HepG2 (cell line): Measurements from ENCODE around the gene ADGRG1. TPM values are rescaled to one million over a fixed set of nuclear protein-coding genes. Genes with fewer than 3 reads are reported as not detected.

Experiments
- AHR ChIP-seq: IDR thresholded peaks from 2 replicates; pipeline ENCODE4 v1.6.1; 2018; ENCODE audit warnings: missing genetic modification reagents, missing compliant biosample characterization
- ATRX ChIP-seq: sonication (generic); formaldehyde crosslinking; IDR thresholded peaks from 2 replicates; pipeline ENCODE4 v1.4.0; 2020; ENCODE audit warnings: missing genetic modification reagents, borderline replicate concordance
- EHMT2 ChIP-seq: fragments of 200-600 bp; sonication (generic); IDR thresholded peaks from 2 replicates; pipeline ENCODE4 v1.7.0; 2017; ENCODE audit warnings: antibody characterized with exemption, low read depth, low read length, borderline replicate concordance
- ETV6 ChIP-seq: sonication (generic); formaldehyde crosslinking; conservative IDR thresholded peaks from 2 replicates; pipeline ENCODE4 v1.4.0; 2020; ENCODE audit warnings: missing genetic modification reagents
- HNF4G ChIP-seq, 2 experiments: sonication (generic) in 1 of 2; formaldehyde crosslinking in 1 of 2; IDR thresholded peaks; 2 replicates each; pipeline versions ENCODE4 v1.4.0 to v1.6.1; 2011 to 2020; ENCODE audit warnings: borderline replicate concordance in 2 of 2, low read depth in 2 of 2, mild to moderate bottlenecking in 2 of 2, low read length in 1 of 2, missing genetic modification reagents in 1 of 2, moderate library complexity in 1 of 2
- MTF2 ChIP-seq: sonication (generic); formaldehyde crosslinking; IDR thresholded peaks from 2 replicates; pipeline ENCODE4 v1.5.0; 2020; ENCODE audit warnings: missing genetic modification reagents, borderline replicate concordance
- MXI1 ChIP-seq: IDR thresholded peaks from 3 replicates; pipeline ENCODE4 v1.6.1; 2012; ENCODE audit warnings: low read depth, low read length, inconsistent platforms, borderline replicate concordance
- NONO ChIP-seq, 2 experiments: fragments of 450-650 bp in 1 of 2; sonication (generic) in 1 of 2; formaldehyde crosslinking in 1 of 2; IDR thresholded peaks in 1 of 2; conservative IDR thresholded peaks in 1 of 2; 2 replicates each; pipeline versions ENCODE4 v1.6.1 to v1.8.0; 2017 to 2022; ENCODE audit warnings: mild to moderate bottlenecking in 1 of 2, missing genetic modification reagents in 1 of 2, moderate library complexity in 1 of 2
- POLR2A ChIP-seq, 2 experiments: IDR thresholded peaks; 2 replicates each; pipeline ENCODE4 v1.6.1; 2011; ENCODE audit warnings: low read depth in 2 of 2, low read length in 2 of 2, mild to moderate bottlenecking in 1 of 2, moderate library complexity in 1 of 2; ENCODE audit not compliant: insufficient read depth in 1 of 2
- PTBP1 ChIP-seq: fragments of 200-400 bp; formaldehyde crosslinking; IDR thresholded peaks from 2 replicates; pipeline ENCODE4 v1.6.1; 2018; ENCODE audit warnings: low read length, low read depth; ENCODE audit not compliant: poor library complexity, severe bottlenecking
- ZBTB1 ChIP-seq: sonication (generic); formaldehyde crosslinking; IDR thresholded peaks from 2 replicates; pipeline ENCODE4 v1.4.0; 2020; ENCODE audit warnings: missing genetic modification reagents, borderline replicate concordance
- ZBTB7A ChIP-seq: sonication (generic); formaldehyde crosslinking; IDR thresholded peaks from 2 replicates; pipeline ENCODE4 v1.8.0; 2022; ENCODE audit warnings: mild to moderate bottlenecking, missing genetic modification reagents
- ZNF335 ChIP-seq: sonication (generic); formaldehyde crosslinking; IDR thresholded peaks from 2 replicates; pipeline ENCODE4 v1.4.0; 2020; ENCODE audit warnings: missing genetic modification reagents
- ZNF430 ChIP-seq: sonication (generic); formaldehyde crosslinking; IDR thresholded peaks from 2 replicates; pipeline ENCODE4 v1.9.0; 2021; ENCODE audit warnings: mild to moderate bottlenecking, missing genetic modification reagents
- ZNF678 ChIP-seq: sonication (generic); formaldehyde crosslinking; IDR thresholded peaks from 2 replicates; pipeline ENCODE4 v1.4.0; 2020; ENCODE audit warnings: mild to moderate bottlenecking, missing genetic modification reagents
- ZNF737 ChIP-seq: sonication (generic); formaldehyde crosslinking; IDR thresholded peaks from 2 replicates; pipeline ENCODE4 v1.5.0; 2020; ENCODE audit warnings: missing genetic modification reagents, mild to moderate bottlenecking, borderline replicate concordance
- ZNF776 ChIP-seq: sonication (generic); formaldehyde crosslinking; IDR thresholded peaks from 2 replicates; pipeline ENCODE4 v1.4.0; 2020; ENCODE audit warnings: mild to moderate bottlenecking, missing genetic modification reagents
- ZNF879 ChIP-seq: sonication (generic); formaldehyde crosslinking; IDR thresholded peaks from 2 replicates; pipeline ENCODE4 v1.8.1; 2023; ENCODE audit warnings: missing genetic modification reagents
- polyA plus RNA-seq, 8 experiments: library from polyadenylated mRNA; depleted of rRNA in 3 of 8; stranded (reverse) in 7 of 8; unstranded in 1 of 8; fragments of >200 nt; fragmentation: Illumina TruSeq in 4 of 8; extraction: Trizol in 4 of 8; gene quantifications; 2 replicates each; pipeline versions ENCODE4 v1.2.1 to v1.2.3, GENCODE V29; 2011 to 2016; ENCODE audit warnings: low read depth in 4 of 8, missing spikeins in 1 of 8, mixed read lengths in 1 of 8; ENCODE audit not compliant: insufficient read depth in 1 of 8
- total RNA-seq, 5 experiments: library from RNA; depleted of rRNA; stranded (reverse); fragments of >200 nt; fragmentation: Illumina TruSeq; extraction: Trizol; gene quantifications; 2 replicates each; pipeline ENCODE4 v1.2.3, GENCODE V29; 2016; ENCODE audit warnings: low read depth in 1 of 5
- TF ChIP-seq, protein P1 (sequence below): sonication (generic); formaldehyde crosslinking; conservative IDR thresholded peaks from 2 replicates; pipeline ENCODE4 v1.4.0; 2020; ENCODE audit warnings: missing genetic modification reagents
- TF ChIP-seq, protein P2 (sequence below): IDR thresholded peaks from 2 replicates; pipeline ENCODE4 v1.6.1; 2018; ENCODE audit warnings: missing genetic modification reagents
- TF ChIP-seq, protein P3 (sequence below): sonication (generic); formaldehyde crosslinking; IDR thresholded peaks from 2 replicates; pipeline ENCODE4 v1.4.0; 2020; ENCODE audit warnings: mild to moderate bottlenecking, missing genetic modification reagents
- TF ChIP-seq, protein P4 (sequence below): sonication (generic); formaldehyde crosslinking; IDR thresholded peaks from 2 replicates; pipeline ENCODE4 v1.4.0; 2020; ENCODE audit warnings: mild to moderate bottlenecking, low read depth, missing genetic modification reagents

Gene ADGRG1
- total and polyA plus RNA-seq, 2 of the 13 experiments (the other 11 are each of a cell fraction or from before 2014, with no cell fraction given), result 2.7 to 5.9 TPM

DNA sequence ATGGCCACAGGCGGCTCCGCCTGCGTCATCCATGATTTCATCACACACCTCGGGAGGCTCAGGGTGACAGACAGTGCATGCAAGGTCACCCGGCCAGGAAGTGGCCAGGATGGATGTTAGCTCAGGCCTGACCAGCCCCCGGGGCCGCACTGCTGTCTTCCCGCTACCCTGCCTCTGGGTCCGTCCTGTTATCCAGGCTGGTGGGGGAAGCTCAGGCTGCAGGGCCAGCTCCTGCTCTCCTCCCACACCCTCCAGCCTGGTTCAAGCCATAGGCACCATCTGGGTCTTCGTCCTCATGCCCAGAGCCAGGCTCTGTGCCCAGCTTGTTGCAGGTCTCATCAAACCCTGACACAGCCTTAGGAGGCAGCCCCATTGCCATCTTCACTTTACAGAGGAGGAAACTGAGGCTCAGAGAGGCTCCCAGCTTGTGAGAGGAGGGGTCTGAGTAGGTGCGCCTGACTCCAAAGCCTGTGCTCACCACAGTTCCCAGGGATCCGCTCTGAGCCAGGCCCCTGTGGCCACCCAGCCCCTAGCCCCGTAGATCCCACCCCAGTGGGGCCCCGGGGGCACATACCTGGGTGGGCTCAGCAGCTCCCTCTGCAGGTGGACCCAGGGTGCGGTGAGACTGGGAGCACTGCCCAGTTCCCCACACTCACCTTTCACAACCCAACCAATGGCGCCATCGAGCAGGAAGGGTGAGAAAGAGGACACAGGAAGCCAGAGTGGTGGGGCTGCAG is 39.3 kb downstream of the ADGRG1 start (continued):
- TF ChIP-seq, protein P1, sequence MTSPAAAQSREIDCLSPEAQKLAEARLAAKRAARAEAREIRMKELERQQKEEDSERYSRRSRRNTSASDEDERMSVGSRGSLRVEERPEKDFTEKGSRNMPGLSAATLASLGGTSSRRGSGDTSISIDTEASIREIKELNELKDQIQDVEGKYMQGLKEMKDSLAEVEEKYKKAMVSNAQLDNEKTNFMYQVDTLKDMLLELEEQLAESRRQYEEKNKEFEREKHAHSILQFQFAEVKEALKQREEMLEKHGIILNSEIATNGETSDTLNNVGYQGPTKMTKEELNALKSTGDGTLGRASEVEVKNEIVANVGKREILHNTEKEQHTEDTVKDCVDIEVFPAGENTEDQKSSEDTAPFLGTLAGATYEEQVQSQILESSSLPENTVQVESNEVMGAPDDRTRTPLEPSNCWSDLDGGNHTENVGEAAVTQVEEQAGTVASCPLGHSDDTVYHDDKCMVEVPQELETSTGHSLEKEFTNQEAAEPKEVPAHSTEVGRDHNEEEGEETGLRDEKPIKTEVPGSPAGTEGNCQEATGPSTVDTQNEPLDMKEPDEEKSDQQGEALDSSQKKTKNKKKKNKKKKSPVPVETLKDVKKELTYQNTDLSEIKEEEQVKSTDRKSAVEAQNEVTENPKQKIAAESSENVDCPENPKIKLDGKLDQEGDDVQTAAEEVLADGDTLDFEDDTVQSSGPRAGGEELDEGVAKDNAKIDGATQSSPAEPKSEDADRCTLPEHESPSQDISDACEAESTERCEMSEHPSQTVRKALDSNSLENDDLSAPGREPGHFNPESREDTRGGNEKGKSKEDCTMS (CRISPR knock-in tag), result no peak
- TF ChIP-seq ZBTB7A (CRISPR knock-in tag) (0 out of 2 replicates have a peak, but pooled peaks have one; percentile 59), ETV6 (CRISPR knock-in tag) (no peak), MXI1 (peak; percentile 59; the same call in 1 of the 3 replicates), ZNF776 (CRISPR knock-in tag) (0 out of 2 replicates have a peak, but pooled peaks have one; percentile 82), AHR (CRISPR knock-in tag) (no peak; the same call in 1 of the 2 replicates), ATRX (CRISPR knock-in tag) (no peak), HNF4G (IDR thresholded peaks at IDR 0.05; ENCODE audit: borderline replicate concordance, low read depth, low read length) (0 out of 2 replicates have a peak, but pooled peaks have one; percentile 30), HNF4G (CRISPR knock-in tag; IDR thresholded peaks at IDR 0.05; ENCODE audit: borderline replicate concordance, low read depth) (no peak; the same call in 1 of the 2 replicates), ZNF335 (CRISPR knock-in tag) (no peak), ZNF737 (CRISPR knock-in tag) (no peak), ZNF430 (CRISPR knock-in tag) (peak; percentile 98; the same call in 1 of the 2 replicates), MTF2 (CRISPR knock-in tag) (peak; percentile 59; the same call in 1 of the 2 replicates), ZNF879 (no peak), ZNF678 (no peak; the same call in 1 of the 2 replicates), PTBP1 (no peak), EHMT2 (no peak), POLR2A (IDR thresholded peaks at IDR 0.05; ENCODE audit: insufficient read depth in 1 of 2, low read depth in 2 of 2, low read length in 2 of 2) (peak; percentile 75 to 77), NONO (IDR thresholded peaks at IDR 0.05) (no peak), NONO (CRISPR knock-in tag; conservative IDR thresholded peaks at IDR 0.05) (peak; percentile 90), ZBTB1 (CRISPR knock-in tag) (no peak)
- TF ChIP-seq, protein P2, sequence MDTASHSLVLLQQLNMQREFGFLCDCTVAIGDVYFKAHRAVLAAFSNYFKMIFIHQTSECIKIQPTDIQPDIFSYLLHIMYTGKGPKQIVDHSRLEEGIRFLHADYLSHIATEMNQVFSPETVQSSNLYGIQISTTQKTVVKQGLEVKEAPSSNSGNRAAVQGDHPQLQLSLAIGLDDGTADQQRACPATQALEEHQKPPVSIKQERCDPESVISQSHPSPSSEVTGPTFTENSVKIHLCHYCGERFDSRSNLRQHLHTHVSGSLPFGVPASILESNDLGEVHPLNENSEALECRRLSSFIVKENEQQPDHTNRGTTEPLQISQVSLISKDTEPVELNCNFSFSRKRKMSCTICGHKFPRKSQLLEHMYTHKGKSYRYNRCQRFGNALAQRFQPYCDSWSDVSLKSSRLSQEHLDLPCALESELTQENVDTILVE (CRISPR knock-in tag), result peak; percentile 32; the same call in 1 of the 2 replicates
- TF ChIP-seq, protein P3, sequence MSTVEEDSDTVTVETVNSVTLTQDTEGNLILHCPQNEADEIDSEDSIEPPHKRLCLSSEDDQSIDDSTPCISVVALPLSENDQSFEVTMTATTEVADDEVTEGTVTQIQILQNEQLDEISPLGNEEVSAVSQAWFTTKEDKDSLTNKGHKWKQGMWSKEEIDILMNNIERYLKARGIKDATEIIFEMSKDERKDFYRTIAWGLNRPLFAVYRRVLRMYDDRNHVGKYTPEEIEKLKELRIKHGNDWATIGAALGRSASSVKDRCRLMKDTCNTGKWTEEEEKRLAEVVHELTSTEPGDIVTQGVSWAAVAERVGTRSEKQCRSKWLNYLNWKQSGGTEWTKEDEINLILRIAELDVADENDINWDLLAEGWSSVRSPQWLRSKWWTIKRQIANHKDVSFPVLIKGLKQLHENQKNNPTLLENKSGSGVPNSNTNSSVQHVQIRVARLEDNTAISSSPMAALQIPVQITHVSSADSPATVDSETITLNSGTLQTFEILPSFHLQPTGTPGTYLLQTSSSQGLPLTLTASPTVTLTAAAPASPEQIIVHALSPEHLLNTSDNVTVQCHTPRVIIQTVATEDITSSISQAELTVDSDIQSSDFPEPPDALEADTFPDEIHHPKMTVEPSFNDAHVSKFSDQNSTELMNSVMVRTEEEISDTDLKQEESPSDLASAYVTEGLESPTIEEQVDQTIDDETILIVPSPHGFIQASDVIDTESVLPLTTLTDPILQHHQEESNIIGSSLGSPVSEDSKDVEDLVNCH, result 0 out of 2 replicates have a peak, but pooled peaks have one; percentile 70
- TF ChIP-seq, protein P4, sequence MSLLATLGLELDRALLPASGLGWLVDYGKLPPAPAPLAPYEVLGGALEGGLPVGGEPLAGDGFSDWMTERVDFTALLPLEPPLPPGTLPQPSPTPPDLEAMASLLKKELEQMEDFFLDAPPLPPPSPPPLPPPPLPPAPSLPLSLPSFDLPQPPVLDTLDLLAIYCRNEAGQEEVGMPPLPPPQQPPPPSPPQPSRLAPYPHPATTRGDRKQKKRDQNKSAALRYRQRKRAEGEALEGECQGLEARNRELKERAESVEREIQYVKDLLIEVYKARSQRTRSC (CRISPR knock-in tag), result peak; percentile 93; the same call in 1 of the 2 replicates
